AG04450 (cell line): ENCODE measurements around the gene GGA2. TPM values are rescaled to one million over a fixed set of nuclear protein-coding genes. Genes with fewer than 3 reads are reported as not detected.
"Not testable (repeated sequence)": the region's sequence is repeated elsewhere in the genome, so short reads cannot be mapped to it uniquely, and the experiment has no call there.

Source experiments
- CTCF ChIA-PET: fragments of 300-600, 350-600 bp; formaldehyde crosslinking; extraction: SDS; loops from one replicate; lab custom pipeline; 2022; ENCODE audit warnings: antibody characterized with exemption, inconsistent platforms; lab: Charles Lee
- POLR2A ChIA-PET: fragments of 350-600 bp; formaldehyde crosslinking; extraction: SDS; loops from one replicate; lab custom pipeline; 2021; ENCODE audit warnings: antibody characterized with exemption, inconsistent platforms; lab: Yijun Ruan, JAX
- DNase-seq: peaks from one replicate; pipeline ENCODE4 v3.0.0-alpha.2; 2011; ENCODE audit warnings: low read depth, low spot score
- H3K27ac ChIP-seq: one replicate; pipeline ENCODE4 v1.5.1; 2012; ENCODE audit warnings: low read depth, low read length, control low read depth
- H3K27me3 ChIP-seq: one replicate; pipeline ENCODE4 v1.6.0; 2012; ENCODE audit warnings: low read length; ENCODE audit not compliant: control insufficient read depth, insufficient read depth
- H3K4me3 ChIP-seq: 2 replicates; pipeline ENCODE4 v1.5.1; 2011; ENCODE audit warnings: mild to moderate bottlenecking, low read depth, low read length, control low read depth
- H3K9me3 ChIP-seq: 2 replicates; pipeline ENCODE4 v1.5.1; 2012; ENCODE audit warnings: low read length; ENCODE audit not compliant: control insufficient read depth, insufficient read depth
- polyA plus RNA-seq: library from polyadenylated mRNA; depleted of rRNA; stranded (reverse); fragments of >200 nt; gene quantifications from 2 replicates; pipeline ENCODE4 v1.2.3, GENCODE V29; 2011
- TF ChIP-seq, protein P1 (sequence below): IDR thresholded peaks from 2 replicates; pipeline ENCODE4 v1.5.1; 2011; ENCODE audit warnings: low read depth, low read length, control low read depth, inconsistent platforms

The GGA2 gene
- polyA plus RNA-seq, 1 experiment = 42.5 TPM

DNA sequence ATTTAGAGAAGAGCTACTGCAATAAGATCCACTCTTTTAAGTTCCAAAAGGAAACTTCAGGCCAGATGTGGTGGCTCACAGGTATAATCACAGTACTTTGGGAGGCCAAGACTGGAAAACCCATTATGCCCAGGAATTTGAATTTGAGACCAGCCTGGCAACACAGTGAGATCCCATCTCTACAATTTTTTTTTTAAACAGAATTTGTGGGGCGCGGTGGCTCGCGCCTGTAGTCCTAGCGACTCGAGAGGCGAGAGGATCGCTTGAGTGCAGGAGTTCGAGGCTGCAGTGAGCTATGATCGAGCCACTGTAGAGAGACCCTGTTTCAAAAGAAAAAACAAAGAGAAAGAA lies 58.1 kb downstream of the GGA2 start:
- ChIA-PET CTCF (interaction anchor here (0.7 to 6.8 kb wide), 2 partner anchors 17 to 56 kb away, joined by 3 to 99 read pairs; no protein-coding TSS in a partner anchor), POLR2A (interaction anchor here (0.6 to 1.3 kb wide), 4 partner anchors 10 to 105 kb away, joined by 3 to 9 read pairs (median 4); partner anchors contain the start of genes EARS2 and UBFD1)
- no peaks in the 10 kb centered on the region for H3K27me3 ChIP-seq
- peaks cover 3% of the 10 kb centered on the region; the same call in 1 of the 2 replicates for H3K9me3 ChIP-seq
- no peak for DNase-seq
- H3K27ac ChIP-seq = no peak overlapping the region
- H3K4me3 ChIP-seq = peak overlapping the region; percentile 96
- TF ChIP-seq, protein P1, sequence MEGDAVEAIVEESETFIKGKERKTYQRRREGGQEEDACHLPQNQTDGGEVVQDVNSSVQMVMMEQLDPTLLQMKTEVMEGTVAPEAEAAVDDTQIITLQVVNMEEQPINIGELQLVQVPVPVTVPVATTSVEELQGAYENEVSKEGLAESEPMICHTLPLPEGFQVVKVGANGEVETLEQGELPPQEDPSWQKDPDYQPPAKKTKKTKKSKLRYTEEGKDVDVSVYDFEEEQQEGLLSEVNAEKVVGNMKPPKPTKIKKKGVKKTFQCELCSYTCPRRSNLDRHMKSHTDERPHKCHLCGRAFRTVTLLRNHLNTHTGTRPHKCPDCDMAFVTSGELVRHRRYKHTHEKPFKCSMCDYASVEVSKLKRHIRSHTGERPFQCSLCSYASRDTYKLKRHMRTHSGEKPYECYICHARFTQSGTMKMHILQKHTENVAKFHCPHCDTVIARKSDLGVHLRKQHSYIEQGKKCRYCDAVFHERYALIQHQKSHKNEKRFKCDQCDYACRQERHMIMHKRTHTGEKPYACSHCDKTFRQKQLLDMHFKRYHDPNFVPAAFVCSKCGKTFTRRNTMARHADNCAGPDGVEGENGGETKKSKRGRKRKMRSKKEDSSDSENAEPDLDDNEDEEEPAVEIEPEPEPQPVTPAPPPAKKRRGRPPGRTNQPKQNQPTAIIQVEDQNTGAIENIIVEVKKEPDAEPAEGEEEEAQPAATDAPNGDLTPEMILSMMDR = no peak

DNA sequence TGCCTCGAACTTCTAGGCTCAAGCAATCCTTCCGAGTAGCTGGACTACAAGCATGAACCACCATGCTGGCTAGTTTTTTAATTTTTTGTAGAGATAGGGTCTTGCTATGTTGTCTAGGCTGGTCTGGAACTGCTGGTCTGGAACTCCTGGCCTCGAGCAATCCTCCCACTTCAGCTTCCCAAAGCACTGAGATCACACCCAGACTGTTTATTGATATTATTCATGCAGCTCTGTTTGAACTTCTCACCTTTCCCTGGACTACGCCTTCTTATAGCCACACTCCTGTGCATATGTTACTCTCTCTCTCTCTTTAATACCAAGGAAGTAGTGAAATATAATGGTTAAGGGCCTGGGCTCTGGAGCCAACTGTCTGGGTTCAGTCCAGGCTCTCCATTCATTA lies 61.9 kb downstream of the GGA2 start:
- Histone ChIP-seq H3K9me3 (peaks cover 3% of the 10 kb centered on the region; the same call in 1 of the 2 replicates), H3K4me3 (no peak overlapping the region), H3K27ac (no peak overlapping the region), H3K27me3 (no peaks in the 10 kb centered on the region)
- POLR2A ChIA-PET = no interaction called here
- no peak for DNase-seq
- TF ChIP-seq, protein P1 = no peak
- CTCF ChIA-PET = interaction anchor here (0.5 to 6.8 kb wide), 4 partner anchors 13 to 1894 kb away, joined by 3 to 99 read pairs (median 3); no protein-coding TSS in a partner anchor

DNA sequence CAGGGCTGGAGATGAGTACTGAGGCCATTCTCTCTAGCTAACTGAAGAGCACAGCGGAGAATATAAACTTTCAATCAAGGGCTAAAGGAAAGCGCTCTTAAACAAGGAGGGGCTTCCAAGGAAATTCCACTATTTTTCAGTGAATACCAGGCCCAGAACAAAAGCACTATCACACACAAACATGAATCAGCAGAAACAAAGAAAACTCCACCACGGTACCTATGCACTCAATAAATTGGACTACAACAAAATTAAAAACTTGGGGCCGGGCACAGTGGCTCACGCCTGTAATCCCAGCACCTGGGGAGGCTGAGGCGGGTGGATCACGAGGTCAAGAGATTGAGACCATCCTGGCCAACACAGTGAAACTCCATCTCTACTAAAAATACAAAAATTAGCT lies 72.8 kb downstream of the GGA2 start:
- POLR2A ChIA-PET, H3K9me3 ChIP-seq, H3K27ac ChIP-seq, H3K27me3 ChIP-seq, DNase-seq, H3K4me3 ChIP-seq: not testable (repeated sequence)
- CTCF ChIA-PET = interaction anchor here (0.5 to 5.5 kb wide), 6 partner anchors 12 to 539 kb away, joined by 3 to 197 read pairs (median 36); partner anchors contain the start of gene SCNN1G

DNA sequence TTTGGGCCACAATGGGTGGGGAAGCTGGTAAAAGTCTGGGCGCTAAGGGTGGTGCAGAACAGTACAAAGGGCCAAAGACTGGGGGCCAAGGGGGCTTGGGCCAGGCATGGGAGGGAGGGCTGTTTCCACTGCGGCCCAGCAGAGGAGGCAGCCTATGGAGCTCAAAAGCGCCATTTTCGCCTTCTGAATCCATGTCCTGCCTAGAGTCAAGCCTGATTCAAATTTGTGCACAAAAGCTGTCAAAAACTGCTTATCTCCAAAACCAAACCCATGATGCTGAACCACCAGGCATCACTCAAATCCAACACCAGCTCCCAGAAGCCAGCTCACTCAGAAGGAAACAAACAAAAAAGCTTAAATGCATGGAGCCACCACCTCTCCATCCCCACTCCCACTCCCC lies 73.3 kb downstream of the GGA2 start:
- ChIA-PET CTCF (interaction anchor here (0.5 to 5.5 kb wide), 11 partner anchors 9 to 538 kb away, joined by 3 to 197 read pairs (median 20); partner anchors contain the start of gene SCNN1G), POLR2A (no interaction called here)
- no peaks in the 10 kb centered on the region for H3K27me3 ChIP-seq

DNA sequence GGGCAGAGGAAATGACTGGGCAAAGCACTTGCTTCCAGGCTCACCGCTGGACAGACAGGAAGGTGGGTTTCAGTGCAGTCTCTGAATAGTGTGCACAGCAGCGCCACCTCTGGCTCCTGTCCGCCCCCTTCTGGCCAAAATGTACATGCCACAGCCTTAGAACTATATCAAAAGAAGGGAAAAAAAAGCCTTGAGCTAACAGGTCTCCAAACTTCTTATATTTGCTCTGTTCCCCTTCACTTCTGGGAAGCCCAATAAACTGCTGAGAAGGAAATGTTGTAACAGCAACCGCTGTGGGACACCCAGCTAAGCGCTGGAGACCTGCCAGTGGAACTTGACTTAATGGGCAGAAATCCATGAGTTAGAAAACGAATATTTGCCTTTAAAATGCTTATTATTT lies 74.8 kb downstream of the GGA2 start:
- no peak for DNase-seq
- Histone ChIP-seq H3K27ac (no peak overlapping the region), H3K4me3 (no peak overlapping the region), H3K27me3 (no peaks in the 10 kb centered on the region), H3K9me3 (no peaks in the 10 kb centered on the region)
- ChIA-PET POLR2A (no interaction called here), CTCF (interaction anchor here (0.5 to 5.5 kb wide), 75 partner anchors 7 to 1875 kb away, joined by 3 to 197 read pairs (median 4); partner anchors contain the start of genes COG7, NDUFAB1 and SCNN1G)
- TF ChIP-seq, protein P1 = peak; percentile 91

More for the DNA sequence above, 73.3 kb downstream of the GGA2 start:
- no peak for DNase-seq
- H3K4me3 ChIP-seq = no peak overlapping the region
- no peaks in the 10 kb centered on the region for H3K9me3 ChIP-seq
- TF ChIP-seq, protein P1 = no peak
- no peak overlapping the region for H3K27ac ChIP-seq
